H9 (cell line): Measurements from ENCODE around the gene DGCR8. TPM values are rescaled to one million over a fixed set of nuclear protein-coding genes. Genes with fewer than 3 reads are reported as not detected.
A peak's percentile ranks its signal among the peaks of the same experiment; 100 is the strongest.

Experiments used
- DNase-seq: peaks from one replicate; pipeline ENCODE4 v3.0.0-alpha.2; 2017
- H2AFZ ChIP-seq: one replicate; pipeline ENCODE4 v1.6.1; 2013; ENCODE audit warnings: mild to moderate bottlenecking, low read length, control low read depth, moderate library complexity
- H2AK5ac ChIP-seq: 2 replicates; pipeline ENCODE4 v1.6.1; 2013; ENCODE audit warnings: low read length, control low read depth, mixed read lengths; ENCODE audit not compliant: insufficient read length
- H2BK120ac ChIP-seq: one replicate; pipeline ENCODE4 v1.6.1; 2013; ENCODE audit warnings: low read depth, mild to moderate bottlenecking, low read length, control low read depth, inconsistent platforms; ENCODE audit not compliant: poor library complexity, severe bottlenecking
- H2BK12ac ChIP-seq: 2 replicates; pipeline ENCODE4 v1.6.1; 2013; ENCODE audit warnings: low read length, control low read depth, mixed read lengths, low read depth; ENCODE audit not compliant: insufficient read length
- H2BK15ac ChIP-seq: 2 replicates; pipeline ENCODE4 v1.6.1; 2013; ENCODE audit warnings: low read depth, low read length, control low read depth
- H2BK20ac ChIP-seq: one replicate; pipeline ENCODE4 v1.6.1; 2013; ENCODE audit warnings: low read depth, mild to moderate bottlenecking, low read length, control low read depth, inconsistent platforms; ENCODE audit not compliant: poor library complexity, severe bottlenecking
- H2BK5ac ChIP-seq: 2 replicates; pipeline ENCODE4 v1.6.1; 2013; ENCODE audit warnings: low read length, control low read depth, mixed read lengths; ENCODE audit not compliant: insufficient read length
- H3K14ac ChIP-seq: 2 replicates; pipeline ENCODE4 v1.6.1; 2013; ENCODE audit warnings: low read length, control low read depth; ENCODE audit not compliant: insufficient read depth
- H3K18ac ChIP-seq: 2 replicates; pipeline ENCODE4 v1.6.1; 2013; ENCODE audit warnings: low read depth, mild to moderate bottlenecking, mixed read lengths, low read length, control low read depth; ENCODE audit not compliant: insufficient read length
- H3K23ac ChIP-seq: 2 replicates; pipeline ENCODE4 v1.6.1; 2013; ENCODE audit warnings: low read length, control low read depth, mixed read lengths, low read depth; ENCODE audit not compliant: insufficient read length
- H3K23me2 ChIP-seq: 2 replicates; pipeline ENCODE4 v1.6.1; 2013; ENCODE audit warnings: low read depth, mild to moderate bottlenecking, mixed read lengths, low read length, control low read depth; ENCODE audit not compliant: insufficient read length, poor library complexity, severe bottlenecking
- H3K27ac ChIP-seq: 2 replicates; pipeline ENCODE4 v1.5.1; 2013; ENCODE audit warnings: low read length, control low read depth, mixed read lengths, low read depth; ENCODE audit not compliant: insufficient read length
- H3K27me3 ChIP-seq: 2 replicates; pipeline ENCODE4 v1.6.1; 2013; ENCODE audit warnings: low read length, control low read depth, inconsistent platforms; ENCODE audit not compliant: insufficient read depth
- H3K4ac ChIP-seq: 2 replicates; pipeline ENCODE4 v1.6.1; 2013; ENCODE audit warnings: low read depth, mild to moderate bottlenecking, control low read depth, inconsistent platforms, low read length, moderate library complexity
- H3K4me1 ChIP-seq: 2 replicates; pipeline ENCODE4 v1.6.1; 2013; ENCODE audit warnings: low read length, control low read depth, inconsistent platforms; ENCODE audit not compliant: insufficient read depth
- H3K4me2 ChIP-seq: 2 replicates; pipeline ENCODE4 v1.6.1; 2013; ENCODE audit warnings: low read length, control low read depth, mixed read lengths; ENCODE audit not compliant: insufficient read length, insufficient read depth
- H3K56ac ChIP-seq: 2 replicates; pipeline ENCODE4 v1.6.1; 2013; ENCODE audit warnings: low read depth, mild to moderate bottlenecking, mixed read lengths, low read length, control low read depth; ENCODE audit not compliant: insufficient read length
- H3K79me1 ChIP-seq: 2 replicates; pipeline ENCODE4 v1.6.1; 2013; ENCODE audit warnings: low read depth, mild to moderate bottlenecking, moderate library complexity, low read length, control low read depth, inconsistent platforms; ENCODE audit not compliant: insufficient read depth, poor library complexity, severe bottlenecking
- H3K79me2 ChIP-seq: 2 replicates; pipeline ENCODE4 v1.6.1; 2013; ENCODE audit warnings: low read length, control low read depth, inconsistent platforms; ENCODE audit not compliant: insufficient read depth
- H3K9ac ChIP-seq: 2 replicates; pipeline ENCODE4 v1.6.1; 2013; ENCODE audit warnings: low read length, control low read depth, mixed read lengths; ENCODE audit not compliant: insufficient read length; ENCODE audit errors: extremely low read depth
- H3K9me3 ChIP-seq: one replicate; pipeline ENCODE4 v1.6.1; 2013; ENCODE audit warnings: low read depth, low read length, inconsistent platforms; ENCODE audit not compliant: control insufficient read depth
- H3T11ph ChIP-seq: one replicate; pipeline ENCODE4 v1.6.1; 2013; ENCODE audit warnings: mild to moderate bottlenecking, low read length, control low read depth, inconsistent platforms
- H4K20me1 ChIP-seq: one replicate; pipeline ENCODE4 v1.6.1; 2013; ENCODE audit not compliant: control insufficient read depth, insufficient read length, insufficient read depth
- H4K5ac ChIP-seq: 2 replicates; pipeline ENCODE4 v1.6.1; 2013; ENCODE audit warnings: low read depth, mild to moderate bottlenecking, mixed read lengths, low read length, control low read depth; ENCODE audit not compliant: insufficient read length
- H4K8ac ChIP-seq: replicated peaks from 2 replicates; pipeline ENCODE4 v1.6.1; 2013; ENCODE audit warnings: low read length, control low read depth, mixed read lengths, low read depth; ENCODE audit not compliant: insufficient read length
- H4K91ac ChIP-seq: 2 replicates; pipeline ENCODE4 v1.6.1; 2013; ENCODE audit warnings: low read depth, mild to moderate bottlenecking, moderate library complexity, mixed read lengths, low read length, control low read depth; ENCODE audit not compliant: insufficient read length
- H3K27ac Mint-ChIP-seq, 3 experiments: 2 replicates in 2 of 3; 3 replicates in 1 of 3; pipeline ENCODE4 v1.8.0; 2020 to 2021; ENCODE audit warnings: mixed read lengths in 3 of 3, mild to moderate bottlenecking in 1 of 3, moderate library complexity in 1 of 3
- H3K27me3 Mint-ChIP-seq: 2 replicates; pipeline ENCODE4 v1.8.0; 2021; ENCODE audit warnings: low read depth, mild to moderate bottlenecking, moderate library complexity, mixed read lengths
- H3K36me3 Mint-ChIP-seq, 3 experiments: 2 replicates in 2 of 3; 3 replicates in 1 of 3; pipeline ENCODE4 v1.8.0; 2020 to 2021; ENCODE audit warnings: low read depth in 3 of 3, mixed read lengths in 3 of 3; ENCODE audit not compliant: insufficient read depth in 1 of 3
- H3K4me1 Mint-ChIP-seq, 2 experiments: 2 replicates each; pipeline ENCODE4 v1.8.0; 2020; ENCODE audit warnings: mixed read lengths in 2 of 2
- H3K4me3 Mint-ChIP-seq, 2 experiments: 2 replicates in 1 of 2; 3 replicates in 1 of 2; pipeline ENCODE4 v1.8.0; 2020 to 2021; ENCODE audit warnings: mild to moderate bottlenecking in 2 of 2, mixed read lengths in 2 of 2, moderate library complexity in 1 of 2
- H3K9me3 Mint-ChIP-seq, 2 experiments: 2 replicates in 1 of 2; 3 replicates in 1 of 2; pipeline ENCODE4 v1.8.0; 2020; ENCODE audit warnings: mild to moderate bottlenecking in 2 of 2, mixed read lengths in 2 of 2, moderate library complexity in 1 of 2
- WGBS: extraction: QIAGEN DNeasy Blood & Tissue Kit; methylation state at CpG from one replicate; pipeline ENCODE4 v1.1.7; 2013; ENCODE audit warnings: missing lambda C conversion rate, low lambda C conversion rate, mixed read lengths; ENCODE audit not compliant: insufficient read length; ENCODE audit errors: extremely low coverage; 5-methylcytosine and 5-hydroxymethylcytosine counted together
- total RNA-seq: library from RNA; stranded (reverse); gene quantifications from 2 replicates; pipeline ENCODE4 v1.2.1, GENCODE V29; 2021
- TF ChIP-seq, protein P1 (sequence below): fragments of 200-600 bp; sonication (generic); conservative IDR thresholded peaks from 3 replicates; pipeline ENCODE4 v1.8.0; 2021; ENCODE audit warnings: antibody characterized with exemption, mild to moderate bottlenecking

DGCR8 gene
- total RNA-seq, 1 experiment from 2014 or later: 74.5 TPM

DNA sequence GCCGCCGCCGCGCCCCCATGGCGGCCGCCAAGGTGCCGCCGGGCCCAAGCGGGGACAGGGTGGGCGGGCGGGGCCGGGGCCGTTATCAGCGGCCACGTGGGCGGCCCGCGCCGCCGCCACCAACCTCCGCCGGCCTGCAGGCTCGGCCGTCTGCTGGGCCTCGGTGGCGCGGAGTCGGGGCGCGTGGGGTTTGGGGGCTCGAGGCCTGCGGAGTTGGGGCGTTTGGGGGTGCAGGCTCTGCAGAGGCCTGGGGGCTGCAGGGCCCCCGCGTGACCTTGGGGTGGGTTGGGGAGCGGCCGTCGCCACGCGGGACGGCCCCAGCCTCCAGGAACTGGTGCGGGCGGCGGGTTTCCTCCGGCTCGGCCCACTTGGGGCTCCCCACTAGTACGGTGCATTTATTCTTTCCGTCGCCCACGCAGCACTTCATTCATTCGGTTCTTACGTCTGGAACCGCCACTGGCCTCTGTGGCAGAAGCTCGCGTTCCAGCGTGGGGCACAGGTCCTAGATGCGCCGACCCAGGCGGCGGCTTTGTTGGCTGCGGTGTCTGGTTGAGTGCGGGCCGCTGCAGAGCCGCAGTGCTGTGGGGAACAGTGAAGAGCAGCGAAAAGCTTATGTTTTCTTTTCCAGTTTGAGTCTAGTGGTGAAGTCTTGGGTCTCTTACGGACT is 37.7 kb downstream of the DGCR8 start:
- Mint-ChIP-seq H3K27me3 (no peaks in the 10 kb centered on the region), H3K36me3 (peaks cover 45 to 64% (median 60%) of the 10 kb centered on the region in 3 experiments), H3K4me3 (peak overlapping the region; percentile 92 to 94), H3K9me3 (no peaks in the 10 kb centered on the region), H3K4me1 (peaks cover 12 to 19% of the 10 kb centered on the region in 2 experiments), H3K27ac (peak overlapping the region; percentile 76 to 96 (median 95); a peak in 6 of 7 replicates)
- Histone ChIP-seq H3K79me2 (peaks cover 43% of the 10 kb centered on the region), H2AK5ac (no peak overlapping the region), H4K20me1 (no peaks in the 10 kb centered on the region), H3K4me2 (peak overlapping the region; percentile 74), H4K91ac (peak overlapping the region; percentile 96), H2AFZ (no peak overlapping the region), H3T11ph (no peak overlapping the region), H3K4ac (peak overlapping the region; percentile 98; the same call in 1 of the 2 replicates), H4K5ac (no peak overlapping the region), H4K8ac (no peak overlapping the region), H2BK120ac (peak overlapping the region; percentile 25), H2BK20ac (no peak overlapping the region), H2BK15ac (no peak overlapping the region), H3K27me3 (no peaks in the 10 kb centered on the region), H3K18ac (peak overlapping the region; percentile 89), H3K27ac (no peak overlapping the region), H3K23ac (no peak overlapping the region), H3K9me3 (no peaks in the 10 kb centered on the region), H3K14ac (peak overlapping the region; percentile 95), H3K79me1 (peaks cover 14% of the 10 kb centered on the region), H3K9ac (peak overlapping the region; percentile 100), H3K23me2 (peaks cover 8% of the 10 kb centered on the region), H2BK5ac (no peak overlapping the region), H3K4me1 (no peaks in the 10 kb centered on the region), H3K56ac (peak overlapping the region; percentile 39), H2BK12ac (no peak overlapping the region)
- DNase-seq: no peak
- TF ChIP-seq, protein P1, sequence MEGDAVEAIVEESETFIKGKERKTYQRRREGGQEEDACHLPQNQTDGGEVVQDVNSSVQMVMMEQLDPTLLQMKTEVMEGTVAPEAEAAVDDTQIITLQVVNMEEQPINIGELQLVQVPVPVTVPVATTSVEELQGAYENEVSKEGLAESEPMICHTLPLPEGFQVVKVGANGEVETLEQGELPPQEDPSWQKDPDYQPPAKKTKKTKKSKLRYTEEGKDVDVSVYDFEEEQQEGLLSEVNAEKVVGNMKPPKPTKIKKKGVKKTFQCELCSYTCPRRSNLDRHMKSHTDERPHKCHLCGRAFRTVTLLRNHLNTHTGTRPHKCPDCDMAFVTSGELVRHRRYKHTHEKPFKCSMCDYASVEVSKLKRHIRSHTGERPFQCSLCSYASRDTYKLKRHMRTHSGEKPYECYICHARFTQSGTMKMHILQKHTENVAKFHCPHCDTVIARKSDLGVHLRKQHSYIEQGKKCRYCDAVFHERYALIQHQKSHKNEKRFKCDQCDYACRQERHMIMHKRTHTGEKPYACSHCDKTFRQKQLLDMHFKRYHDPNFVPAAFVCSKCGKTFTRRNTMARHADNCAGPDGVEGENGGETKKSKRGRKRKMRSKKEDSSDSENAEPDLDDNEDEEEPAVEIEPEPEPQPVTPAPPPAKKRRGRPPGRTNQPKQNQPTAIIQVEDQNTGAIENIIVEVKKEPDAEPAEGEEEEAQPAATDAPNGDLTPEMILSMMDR: no peak
- no CpG with 5 or more reads among the region's 66 CpGs for WGBS
